ENCODE data around the gene DHX35.

Gene DHX35

DNA sequence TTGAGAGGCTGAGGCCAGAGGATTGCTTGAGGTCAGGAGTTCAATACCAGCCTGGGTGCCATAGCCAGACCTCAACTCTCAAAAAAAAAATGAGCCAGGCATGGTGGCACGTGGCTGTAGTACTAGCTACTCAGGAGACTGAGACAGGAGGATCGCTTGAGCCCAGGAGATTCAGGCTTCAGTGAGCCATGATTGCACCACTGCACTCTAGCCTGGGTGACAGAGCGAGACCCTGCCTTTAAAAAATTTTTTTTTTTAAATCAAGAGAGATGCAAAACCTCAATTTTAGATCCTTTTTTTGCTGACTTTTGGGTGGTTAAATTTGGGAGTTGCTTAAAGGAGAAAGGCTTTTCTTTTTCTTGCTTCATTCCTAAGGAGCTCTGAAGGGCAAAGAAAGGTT is 70.9 kb downstream of the DHX35 start:
- no peaks in the 10 kb centered on the region for H3K9me3 ChIP-seq (ENCODE audit: control insufficient read depth, low read depth, low read length)
- no peaks in the 10 kb centered on the region for H3K27me3 ChIP-seq (ENCODE audit: control insufficient read depth, insufficient read depth, low read length)
- H3K4me3 ChIP-seq (ENCODE audit: low read length) = no peak overlapping the region
- no peak overlapping the region for H3K27ac ChIP-seq (ENCODE audit: low read length)
- H3K9ac ChIP-seq (ENCODE audit: low read length) = no peak overlapping the region
- no peaks in the 10 kb centered on the region for H3K4me1 ChIP-seq (ENCODE audit: control insufficient read depth, low read depth, low read length)
- H3K36me3 ChIP-seq (ENCODE audit: control insufficient read depth, low read depth, low read length) = peaks cover 60% of the 10 kb centered on the region

GRCh38 chr20:39036011-39036410 is 73.9 kb downstream of the DHX35 start:
- no peak overlapping the region for H3K9ac ChIP-seq (ENCODE audit: low read length)
- no peak overlapping the region for H3K27ac ChIP-seq (ENCODE audit: low read length)
- H3K4me1 ChIP-seq (ENCODE audit: control insufficient read depth, low read depth, low read length) = no peaks in the 10 kb centered on the region
- peaks cover 59% of the 10 kb centered on the region for H3K36me3 ChIP-seq (ENCODE audit: control insufficient read depth, low read depth, low read length)
- H3K27me3 ChIP-seq (ENCODE audit: control insufficient read depth, insufficient read depth, low read length) = no peaks in the 10 kb centered on the region
- H3K4me3 ChIP-seq (ENCODE audit: low read length) = no peak overlapping the region
- H3K9me3 ChIP-seq (ENCODE audit: control insufficient read depth, low read depth, low read length) = no peaks in the 10 kb centered on the region

DNA sequence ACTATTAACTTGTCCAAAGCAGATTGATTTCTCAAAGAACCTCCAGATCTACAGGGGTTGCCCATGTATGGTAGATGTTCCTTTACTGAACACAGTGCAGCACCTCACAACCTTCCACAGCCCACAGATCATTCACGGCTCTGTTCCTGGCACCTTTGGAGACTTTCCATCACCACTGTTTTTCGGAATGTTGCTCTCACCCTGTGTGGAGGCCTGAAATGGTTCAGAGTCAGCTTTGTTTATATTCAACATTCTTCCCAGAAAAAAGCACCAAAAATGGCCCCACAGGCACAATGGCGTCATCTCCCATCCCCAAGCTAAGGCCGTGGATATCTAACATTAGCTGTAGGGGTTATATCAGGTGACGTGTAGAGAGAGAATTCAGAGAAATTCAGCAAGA is 74.7 kb downstream of the DHX35 start:
- no peaks in the 10 kb centered on the region for H3K27me3 ChIP-seq (ENCODE audit: control insufficient read depth, insufficient read depth, low read length)
- H3K36me3 ChIP-seq (ENCODE audit: control insufficient read depth, low read depth, low read length) = peaks cover 54% of the 10 kb centered on the region
- H3K27ac ChIP-seq (ENCODE audit: low read length) = no peak overlapping the region
- H3K9me3 ChIP-seq (ENCODE audit: control insufficient read depth, low read depth, low read length) = no peaks in the 10 kb centered on the region
- no peaks in the 10 kb centered on the region for H3K4me1 ChIP-seq (ENCODE audit: control insufficient read depth, low read depth, low read length)
- H3K9ac ChIP-seq (ENCODE audit: low read length) = no peak overlapping the region
- no peak overlapping the region for H3K4me3 ChIP-seq (ENCODE audit: low read length)

GRCh38 chr20:39038047-39038446 is 75.9 kb downstream of the DHX35 start:
- H3K27ac ChIP-seq (ENCODE audit: low read length) = no peak overlapping the region
- H3K36me3 ChIP-seq (ENCODE audit: control insufficient read depth, low read depth, low read length) = peaks cover 56% of the 10 kb centered on the region
- no peaks in the 10 kb centered on the region for H3K27me3 ChIP-seq (ENCODE audit: control insufficient read depth, insufficient read depth, low read length)

DNA sequence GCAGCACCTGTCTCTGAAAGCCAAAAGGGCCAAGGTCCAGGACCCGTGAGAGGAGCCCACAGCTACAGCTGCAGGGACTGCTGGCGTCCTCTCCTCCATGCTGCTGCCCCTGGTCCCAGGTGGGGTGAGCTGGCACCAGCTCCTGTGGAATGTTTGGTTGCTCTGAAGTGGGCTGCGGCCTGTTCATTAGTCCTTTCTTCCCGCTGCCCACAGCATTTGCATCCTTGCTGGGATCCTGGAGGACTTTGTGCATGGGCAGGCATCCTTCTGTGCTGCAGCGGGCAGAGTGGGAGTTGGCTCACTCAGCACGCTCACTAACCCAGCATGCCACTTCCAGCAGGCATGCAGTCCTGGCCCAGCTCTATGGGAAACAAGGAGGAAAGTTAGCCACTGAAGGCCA is 76.4 kb downstream of the DHX35 start:
- Histone ChIP-seq H3K27ac (ENCODE audit: low read length) (no peak overlapping the region), H3K4me3 (ENCODE audit: low read length) (no peak overlapping the region), H3K4me1 (ENCODE audit: control insufficient read depth, low read depth, low read length) (no peaks in the 10 kb centered on the region), H3K27me3 (ENCODE audit: control insufficient read depth, insufficient read depth, low read length) (no peaks in the 10 kb centered on the region), H3K36me3 (ENCODE audit: control insufficient read depth, low read depth, low read length) (peaks cover 52% of the 10 kb centered on the region), H3K9ac (ENCODE audit: low read length) (no peak overlapping the region), H3K9me3 (ENCODE audit: control insufficient read depth, low read depth, low read length) (no peaks in the 10 kb centered on the region)

More at GRCh38 chr20:39038047-39038446, 75.9 kb downstream of the DHX35 start:
- no peaks in the 10 kb centered on the region for H3K4me1 ChIP-seq (ENCODE audit: control insufficient read depth, low read depth, low read length)
- H3K9ac ChIP-seq (ENCODE audit: low read length) = no peak overlapping the region
- H3K9me3 ChIP-seq (ENCODE audit: control insufficient read depth, low read depth, low read length) = no peaks in the 10 kb centered on the region
- no peak overlapping the region for H3K4me3 ChIP-seq (ENCODE audit: low read length)

DNA sequence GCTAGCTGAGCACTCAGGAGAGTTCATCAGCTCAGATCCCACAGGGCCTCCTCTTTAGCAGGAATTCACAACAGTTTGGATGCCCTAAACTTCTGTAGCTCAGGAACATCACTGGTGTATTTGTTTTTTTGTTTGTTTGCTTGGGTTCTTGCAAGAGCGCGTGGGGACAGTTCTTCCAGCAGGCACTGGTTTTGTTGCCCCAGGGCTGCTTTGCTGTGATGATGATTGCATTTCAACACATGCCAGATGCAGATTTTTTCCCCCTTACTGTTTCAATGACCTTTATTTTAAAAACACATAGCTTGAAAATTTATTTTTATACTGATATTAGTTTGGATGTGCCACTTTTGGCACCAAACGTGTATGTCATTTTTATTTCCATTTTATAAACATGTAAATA is 77.1 kb downstream of the DHX35 start:
- Histone ChIP-seq H3K27me3 (ENCODE audit: control insufficient read depth, insufficient read depth, low read length) (no peaks in the 10 kb centered on the region), H3K9me3 (ENCODE audit: control insufficient read depth, low read depth, low read length) (no peaks in the 10 kb centered on the region), H3K4me3 (ENCODE audit: low read length) (no peak overlapping the region), H3K9ac (ENCODE audit: low read length) (no peak overlapping the region), H3K36me3 (ENCODE audit: control insufficient read depth, low read depth, low read length) (peaks cover 45% of the 10 kb centered on the region), H3K27ac (ENCODE audit: low read length) (no peak overlapping the region), H3K4me1 (ENCODE audit: control insufficient read depth, low read depth, low read length) (no peaks in the 10 kb centered on the region)

DNA sequence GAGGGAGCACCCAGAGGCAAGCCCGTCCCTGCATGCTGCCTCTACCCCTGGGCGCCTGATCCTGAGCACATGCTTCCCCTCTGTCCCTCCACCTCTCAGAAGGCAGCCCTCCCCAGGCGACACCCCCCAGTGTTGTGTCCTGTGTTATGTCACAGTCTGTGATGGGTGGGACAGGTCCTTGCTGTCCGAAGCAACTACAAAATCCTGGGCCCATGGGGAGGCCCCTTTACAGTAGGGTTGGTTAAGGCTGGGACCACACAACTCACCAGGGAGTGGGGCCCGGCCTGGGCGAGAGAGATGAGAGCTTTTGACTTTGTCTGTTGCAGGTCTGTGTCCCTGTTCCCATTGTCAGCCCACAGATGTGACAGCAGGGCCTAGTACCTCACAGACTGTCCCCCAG is 78.0 kb downstream of the DHX35 start:
- Histone ChIP-seq H3K9me3 (ENCODE audit: control insufficient read depth, low read depth, low read length) (no peaks in the 10 kb centered on the region), H3K4me3 (ENCODE audit: low read length) (no peak overlapping the region), H3K27me3 (ENCODE audit: control insufficient read depth, insufficient read depth, low read length) (no peaks in the 10 kb centered on the region), H3K27ac (ENCODE audit: low read length) (no peak overlapping the region), H3K4me1 (ENCODE audit: control insufficient read depth, low read depth, low read length) (no peaks in the 10 kb centered on the region), H3K36me3 (ENCODE audit: control insufficient read depth, low read depth, low read length) (peaks cover 41% of the 10 kb centered on the region), H3K9ac (ENCODE audit: low read length) (no peak overlapping the region)

DNA sequence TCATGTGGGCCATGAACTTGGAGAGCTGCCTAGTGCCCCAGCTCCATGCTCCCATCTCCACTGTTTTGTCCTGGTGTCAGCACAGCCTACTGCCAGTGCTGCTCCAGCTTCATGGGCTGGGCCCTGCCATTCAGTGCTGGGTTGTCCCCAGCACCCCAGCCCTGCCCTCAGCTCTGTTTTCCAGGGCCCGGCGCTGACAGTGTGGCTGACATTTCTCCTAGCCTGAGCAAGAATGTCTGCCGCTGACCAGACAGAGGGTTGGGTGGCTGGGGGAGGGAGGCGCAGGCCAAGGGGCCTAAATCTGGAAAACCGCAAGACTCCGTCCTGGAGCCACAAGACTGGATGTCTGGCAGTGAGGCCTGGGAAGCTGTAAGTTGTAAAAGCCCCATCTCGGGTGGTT is 78.9 kb downstream of the DHX35 start:
- peaks cover 36% of the 10 kb centered on the region for H3K36me3 ChIP-seq (ENCODE audit: control insufficient read depth, low read depth, low read length)

DNA sequence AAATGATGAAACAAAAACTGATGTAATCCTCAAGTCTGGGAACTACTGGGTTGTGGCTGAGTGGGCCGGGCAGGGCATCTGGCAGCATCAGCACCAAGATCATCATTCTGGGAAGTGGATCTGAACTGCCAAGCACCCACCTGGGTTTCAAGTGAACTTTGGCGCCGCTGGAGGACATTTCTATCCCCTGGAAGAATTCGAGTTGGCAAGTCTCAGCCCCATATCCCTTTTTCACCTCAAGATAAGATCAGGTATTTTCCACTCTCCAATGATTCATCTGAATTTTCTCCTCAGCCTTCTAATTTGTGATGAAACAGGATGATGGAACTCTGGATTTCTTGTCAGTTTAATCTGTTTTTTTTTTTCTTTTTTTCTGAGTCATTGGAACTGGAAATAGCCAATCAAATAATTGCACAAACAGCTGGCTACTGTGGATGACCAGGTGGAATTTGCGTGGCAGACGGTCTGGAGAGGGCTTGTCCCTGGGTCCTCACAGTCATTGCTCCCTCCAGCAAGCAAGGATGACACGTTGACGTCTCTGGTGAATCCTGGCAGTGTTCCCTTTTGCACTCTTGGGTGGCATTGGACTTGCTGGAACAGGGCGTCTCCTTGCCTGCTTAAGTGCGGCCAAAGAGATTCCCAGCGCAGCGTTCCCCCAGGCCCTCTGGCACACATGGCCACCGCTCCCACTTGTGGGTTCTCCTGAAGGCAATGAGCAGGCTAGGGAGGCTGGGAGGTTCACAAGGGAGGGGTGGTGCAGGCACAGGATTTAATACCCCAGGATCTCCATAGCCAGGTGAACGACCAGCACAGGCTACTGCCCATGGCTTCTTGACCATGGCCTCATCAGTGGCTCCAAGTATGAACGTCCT is 80.4 kb downstream of the DHX35 start:
- peaks cover 26% of the 10 kb centered on the region for H3K36me3 ChIP-seq (ENCODE audit: control insufficient read depth, low read depth, low read length)
- no peak overlapping the region for H3K4me3 ChIP-seq (ENCODE audit: low read length)
- no peaks in the 10 kb centered on the region for H3K9me3 ChIP-seq (ENCODE audit: control insufficient read depth, low read depth, low read length)
- H3K9ac ChIP-seq (ENCODE audit: low read length) = no peak overlapping the region
- H3K27ac ChIP-seq (ENCODE audit: low read length) = no peak overlapping the region
- no peaks in the 10 kb centered on the region for H3K4me1 ChIP-seq (ENCODE audit: control insufficient read depth, low read depth, low read length)
- H3K27me3 ChIP-seq (ENCODE audit: control insufficient read depth, insufficient read depth, low read length) = no peaks in the 10 kb centered on the region

More for the DNA sequence above, 78.9 kb downstream of the DHX35 start:
- Histone ChIP-seq H3K9me3 (ENCODE audit: control insufficient read depth, low read depth, low read length) (no peaks in the 10 kb centered on the region), H3K27ac (ENCODE audit: low read length) (no peak overlapping the region), H3K4me1 (ENCODE audit: control insufficient read depth, low read depth, low read length) (no peaks in the 10 kb centered on the region), H3K9ac (ENCODE audit: low read length) (no peak overlapping the region), H3K4me3 (ENCODE audit: low read length) (no peak overlapping the region), H3K27me3 (ENCODE audit: control insufficient read depth, insufficient read depth, low read length) (no peaks in the 10 kb centered on the region)

GRCh38 chr20:39044501-39044900 is 82.4 kb downstream of the DHX35 start:
- Histone ChIP-seq H3K36me3 (ENCODE audit: control insufficient read depth, low read depth, low read length) (peaks cover 7% of the 10 kb centered on the region), H3K4me1 (ENCODE audit: control insufficient read depth, low read depth, low read length) (no peaks in the 10 kb centered on the region), H3K27ac (ENCODE audit: low read length) (no peak overlapping the region), H3K27me3 (ENCODE audit: control insufficient read depth, insufficient read depth, low read length) (peaks cover 11% of the 10 kb centered on the region), H3K9me3 (ENCODE audit: control insufficient read depth, low read depth, low read length) (no peaks in the 10 kb centered on the region), H3K4me3 (ENCODE audit: low read length) (no peak overlapping the region), H3K9ac (ENCODE audit: low read length) (no peak overlapping the region)

DNA sequence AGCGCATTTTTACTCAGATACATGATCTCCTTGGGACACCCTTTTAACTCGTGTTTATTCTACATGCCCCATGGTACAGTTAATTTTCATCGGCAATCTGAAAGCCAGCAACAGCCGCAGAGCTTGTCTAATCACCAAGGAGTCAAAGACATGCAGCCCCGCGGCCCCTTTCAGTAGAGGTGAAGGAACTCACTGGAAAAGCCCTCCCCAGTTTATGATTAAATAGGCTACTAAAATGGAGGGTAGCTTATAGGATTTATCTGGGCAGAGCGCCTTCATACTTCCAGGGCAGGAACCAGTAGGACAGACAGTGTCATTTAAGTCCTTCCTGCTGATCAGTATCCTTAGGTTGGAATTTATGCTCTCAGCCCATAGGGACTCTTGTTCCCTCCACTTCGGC is 83.5 kb downstream of the DHX35 start:
- Histone ChIP-seq H3K36me3 (ENCODE audit: control insufficient read depth, low read depth, low read length) (peaks cover 7% of the 10 kb centered on the region), H3K27ac (ENCODE audit: low read length) (no peak overlapping the region), H3K4me3 (ENCODE audit: low read length) (no peak overlapping the region), H3K9me3 (ENCODE audit: control insufficient read depth, low read depth, low read length) (no peaks in the 10 kb centered on the region), H3K4me1 (ENCODE audit: control insufficient read depth, low read depth, low read length) (no peaks in the 10 kb centered on the region), H3K9ac (ENCODE audit: low read length) (no peak overlapping the region), H3K27me3 (ENCODE audit: control insufficient read depth, insufficient read depth, low read length) (peaks cover 18% of the 10 kb centered on the region)

GRCh38 chr20:39047417-39047985 is 85.4 kb downstream of the DHX35 start:
- H3K9ac ChIP-seq (ENCODE audit: low read length) = no peak overlapping the region
- no peaks in the 10 kb centered on the region for H3K9me3 ChIP-seq (ENCODE audit: control insufficient read depth, low read depth, low read length)
- H3K36me3 ChIP-seq (ENCODE audit: control insufficient read depth, low read depth, low read length) = peaks cover 3% of the 10 kb centered on the region
- no peak overlapping the region for H3K27ac ChIP-seq (ENCODE audit: low read length)
- H3K27me3 ChIP-seq (ENCODE audit: control insufficient read depth, insufficient read depth, low read length) = peaks cover 23% of the 10 kb centered on the region
- no peak overlapping the region for H3K4me3 ChIP-seq (ENCODE audit: low read length)
- H3K4me1 ChIP-seq (ENCODE audit: control insufficient read depth, low read depth, low read length) = no peaks in the 10 kb centered on the region

Data from iPS-18a (cell line).